Measurements from ENCODE around the gene LY6G6C.

The LY6G6C gene, protein sequence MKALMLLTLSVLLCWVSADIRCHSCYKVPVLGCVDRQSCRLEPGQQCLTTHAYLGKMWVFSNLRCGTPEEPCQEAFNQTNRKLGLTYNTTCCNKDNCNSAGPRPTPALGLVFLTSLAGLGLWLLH

DNA sequence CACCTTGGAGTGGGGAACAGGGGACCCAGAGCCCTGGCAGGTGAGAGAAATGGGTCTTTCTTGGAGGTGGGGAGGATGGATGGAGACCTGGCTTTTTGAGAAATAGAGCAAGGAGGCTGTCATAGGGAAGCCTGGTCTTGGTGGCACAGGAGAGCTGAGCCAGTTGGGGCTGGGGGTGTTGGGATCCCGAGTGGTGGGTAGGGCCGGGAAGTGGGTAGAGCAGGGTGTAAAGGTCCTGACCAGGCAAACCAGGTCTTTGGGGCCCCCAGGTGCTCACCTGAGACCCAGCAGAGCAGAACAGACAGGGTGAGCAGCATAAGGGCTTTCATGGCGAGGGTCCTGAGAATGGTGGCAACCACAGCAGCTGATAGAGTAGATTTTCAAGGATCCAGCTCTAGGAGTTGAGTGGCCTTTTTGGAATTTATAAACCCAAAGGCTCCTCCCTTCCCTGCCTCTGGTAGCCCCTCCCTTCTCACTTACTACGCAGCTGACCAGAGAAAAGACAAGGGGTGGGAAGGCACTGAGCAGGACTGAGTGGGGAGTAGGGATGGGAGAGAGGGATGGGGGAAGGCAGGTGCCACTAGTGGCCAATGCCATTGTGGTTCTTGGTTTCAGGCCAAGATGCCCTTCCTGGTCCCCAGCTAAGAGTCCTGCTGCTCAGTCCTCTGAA, at the start of gene LY6G6C:
Gene LY6G6C (minus strand): TSS at position 396 of the 670 bp plus-strand sequence. CDS start 67 bp downstream, at position 329.
- H3K4me1 ChIP-seq (ENCODE audit: insufficient read depth, low read length) = peaks cover 3% of the 10 kb centered on the region; the same call in 1 of the 2 replicates
- no peaks in the 10 kb centered on the region for H3K9me3 ChIP-seq (ENCODE audit: control insufficient read depth, insufficient read depth, low read length)
- H3K9ac ChIP-seq (ENCODE audit: low read depth, low read length) = no peak within 1 kb of the TSS
- no peaks in the 10 kb centered on the region for H3K36me3 ChIP-seq (ENCODE audit: insufficient read depth, low read length)

DNA sequence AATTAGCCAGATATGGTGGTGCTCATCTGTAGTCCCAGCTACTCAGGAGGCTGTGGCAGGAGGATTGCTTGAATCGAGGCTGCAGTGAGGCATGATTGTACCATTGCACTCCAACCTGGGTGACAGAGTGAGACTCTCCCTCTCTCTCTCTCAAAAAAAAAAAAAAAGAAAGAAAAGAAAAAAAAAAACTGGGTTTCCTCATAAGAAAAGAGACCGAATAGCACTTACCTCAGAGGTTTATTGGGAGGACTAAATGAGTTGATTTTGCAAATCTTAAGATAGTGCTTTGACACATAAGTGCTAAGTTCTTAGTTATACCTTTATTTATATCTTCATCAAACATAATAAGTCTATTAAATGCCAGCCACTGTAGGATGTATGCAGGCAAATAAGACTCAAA, 49.3 kb upstream of the LY6G6C start:
- Histone ChIP-seq H3K4me1 (ENCODE audit: insufficient read depth, low read length) (no peaks in the 10 kb centered on the region; the same call in 1 of the 2 replicates), H3K9ac (ENCODE audit: low read depth, low read length) (no peak overlapping the region), H3K36me3 (ENCODE audit: insufficient read depth, low read length) (no peaks in the 10 kb centered on the region), H3K9me3 (ENCODE audit: control insufficient read depth, insufficient read depth, low read length) (no peaks in the 10 kb centered on the region)

DNA sequence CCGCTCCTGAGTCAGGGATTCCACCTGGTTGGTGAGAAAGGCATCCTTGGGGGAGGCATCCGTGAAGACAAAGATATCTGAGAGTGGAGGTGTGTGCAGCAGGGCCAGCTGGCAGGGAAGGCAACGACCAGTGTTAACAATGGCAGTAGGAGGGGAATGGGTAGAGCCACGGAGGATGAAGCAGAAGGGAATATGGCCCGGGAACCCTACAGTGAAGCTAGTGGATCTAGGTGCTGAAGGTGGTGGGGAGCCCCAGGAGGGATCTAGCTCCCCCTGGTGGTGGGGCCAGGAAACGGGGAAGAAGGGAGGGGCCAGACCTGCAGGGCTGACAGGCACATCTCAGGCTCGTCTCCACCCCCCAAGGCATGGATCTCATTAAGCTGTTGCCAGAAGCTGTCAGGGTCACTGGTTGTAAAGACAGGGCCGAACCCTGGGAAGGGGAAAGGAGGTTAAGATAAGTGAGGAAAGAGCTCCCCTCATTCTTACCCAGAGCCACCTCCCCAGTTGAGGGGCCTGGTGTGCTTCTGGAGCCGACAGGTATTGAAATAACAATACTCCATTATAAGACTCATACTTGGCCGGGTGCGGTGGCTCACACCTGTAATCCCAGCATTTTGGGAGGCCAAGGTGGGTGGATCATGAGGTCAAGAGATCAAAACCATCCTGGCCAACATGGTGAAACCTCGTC, 48.3 kb upstream of the LY6G6C start:
- Histone ChIP-seq H3K9ac (ENCODE audit: low read depth, low read length) (no peak overlapping the region), H3K4me1 (ENCODE audit: insufficient read depth, low read length) (no peaks in the 10 kb centered on the region; the same call in 1 of the 2 replicates), H3K9me3 (ENCODE audit: control insufficient read depth, insufficient read depth, low read length) (no peaks in the 10 kb centered on the region), H3K36me3 (ENCODE audit: insufficient read depth, low read length) (no peaks in the 10 kb centered on the region)

DNA sequence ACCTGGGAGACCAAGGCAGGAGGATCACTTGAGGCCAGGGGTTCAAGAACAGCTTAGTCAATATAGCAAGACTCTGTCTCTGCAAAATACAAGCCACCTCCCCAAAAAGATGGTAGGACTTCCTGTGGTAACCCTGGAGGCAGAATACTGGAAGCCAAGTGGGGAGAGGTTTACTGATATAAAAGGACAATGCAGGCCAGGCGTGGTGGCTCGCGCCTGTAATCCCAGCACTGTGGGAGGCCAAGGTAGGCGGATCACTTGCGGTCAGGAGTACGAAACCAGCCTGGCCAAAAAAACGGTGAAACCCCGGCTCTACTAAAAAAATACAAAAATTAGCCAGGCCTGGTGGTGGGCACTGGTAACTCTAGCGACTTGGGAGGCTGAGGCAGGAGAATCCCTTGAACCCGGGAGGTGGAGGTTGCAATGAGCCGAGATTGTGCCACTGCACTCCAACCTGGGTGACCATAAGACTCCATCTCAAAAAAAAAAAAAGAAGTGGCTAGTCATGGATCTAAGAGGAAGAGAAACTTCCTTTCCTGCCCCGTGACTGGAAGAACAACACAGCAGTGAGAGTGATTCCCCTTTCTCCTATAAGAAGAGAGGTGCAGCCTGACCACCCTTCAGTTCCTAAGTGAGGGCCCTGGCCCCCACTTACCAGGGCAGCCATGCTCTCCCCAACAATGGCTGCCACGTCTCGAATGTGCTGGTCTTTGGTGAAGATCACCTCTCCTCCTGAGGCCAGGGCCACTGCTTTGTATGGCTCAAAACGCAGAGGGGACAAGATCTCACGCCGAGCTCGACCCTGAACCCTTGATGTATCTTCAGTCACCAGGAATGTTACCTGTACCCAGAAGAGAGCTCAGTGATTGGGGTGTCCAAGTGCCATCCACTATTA, 47.1 kb upstream of the LY6G6C start:
- Histone ChIP-seq H3K36me3 (ENCODE audit: insufficient read depth, low read length) (no peaks in the 10 kb centered on the region; the same call in 1 of the 2 replicates), H3K9ac (ENCODE audit: low read depth, low read length) (no peak overlapping the region), H3K4me1 (ENCODE audit: insufficient read depth, low read length) (no peaks in the 10 kb centered on the region; the same call in 1 of the 2 replicates), H3K9me3 (ENCODE audit: control insufficient read depth, insufficient read depth, low read length) (no peaks in the 10 kb centered on the region)

DNA sequence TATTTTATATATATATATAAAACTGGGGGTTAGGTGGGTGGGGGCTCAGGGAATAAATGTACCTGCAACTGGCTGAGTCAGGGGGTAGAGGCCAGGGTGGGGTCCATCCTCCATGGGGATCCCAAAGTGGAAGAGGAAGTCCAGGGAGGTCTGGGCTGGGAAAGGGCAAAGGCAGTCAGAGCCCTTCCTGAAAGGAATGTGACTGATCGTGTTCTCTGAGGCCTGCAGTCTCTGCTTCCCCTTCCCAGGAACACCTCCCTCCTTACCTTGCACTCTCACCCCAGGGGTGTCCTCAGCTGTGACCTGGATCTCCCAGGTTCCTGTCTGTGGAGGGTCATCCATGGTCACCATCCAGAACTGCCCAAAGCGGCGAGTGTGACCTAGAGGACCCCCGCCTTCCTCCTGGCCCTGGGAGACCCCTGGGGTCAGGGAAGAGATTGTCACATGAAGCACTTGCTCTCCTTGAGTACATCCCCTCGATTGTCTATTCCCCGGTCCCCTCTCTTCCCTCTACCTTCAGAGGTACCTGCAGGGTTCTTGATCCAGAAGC, 45.6 kb upstream of the LY6G6C start:
- Histone ChIP-seq H3K9me3 (ENCODE audit: control insufficient read depth, insufficient read depth, low read length) (no peaks in the 10 kb centered on the region), H3K36me3 (ENCODE audit: insufficient read depth, low read length) (no peaks in the 10 kb centered on the region; the same call in 1 of the 2 replicates), H3K9ac (ENCODE audit: low read depth, low read length) (no peak overlapping the region), H3K4me1 (ENCODE audit: insufficient read depth, low read length) (peaks cover 6% of the 10 kb centered on the region)

DNA sequence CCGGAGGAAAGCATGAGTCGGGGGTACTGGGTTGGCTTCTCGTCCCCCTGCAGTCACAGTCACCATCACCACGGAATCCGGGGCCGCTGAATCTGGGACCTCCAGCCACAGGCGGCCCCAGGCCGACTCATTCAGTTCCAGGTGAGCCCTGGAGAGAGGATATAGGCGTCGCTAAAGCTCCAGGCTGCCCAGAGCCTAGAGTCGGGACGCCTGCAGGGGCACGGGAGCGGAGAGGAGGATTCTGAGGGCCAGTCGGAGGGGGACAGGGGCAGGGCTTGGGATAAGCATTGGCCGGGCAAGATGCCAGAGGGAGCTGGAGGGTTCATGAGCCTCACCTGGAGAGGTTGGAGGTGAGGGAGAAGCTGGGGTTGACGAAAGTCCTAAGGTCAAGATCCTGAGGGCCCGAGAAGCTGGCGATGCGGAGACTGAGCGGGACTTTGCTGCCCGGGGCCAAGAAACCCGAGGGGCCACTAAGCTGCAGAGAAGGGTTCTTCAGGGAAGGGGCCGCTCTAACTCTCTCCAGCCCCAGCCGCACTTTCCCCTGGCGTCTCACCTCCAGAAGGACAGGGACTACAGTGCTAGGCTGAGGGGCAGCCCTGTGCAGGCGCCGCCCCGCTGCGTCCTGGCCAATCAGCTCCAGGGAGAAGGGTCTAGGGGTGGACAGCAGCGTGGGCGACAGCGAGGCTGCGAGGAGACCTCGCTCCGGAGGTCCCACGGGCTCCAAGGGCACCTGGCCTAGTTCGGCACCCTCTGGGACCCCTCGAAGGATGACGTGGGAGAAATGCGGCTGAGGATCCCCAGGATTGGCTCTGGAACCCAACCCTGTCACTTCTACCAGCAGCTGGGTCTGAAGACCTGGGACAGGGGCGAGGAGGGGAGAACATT, 44.6 kb upstream of the LY6G6C start:
- peak overlapping the region; percentile 49; the same call in 1 of the 2 replicates for H3K9ac ChIP-seq (ENCODE audit: low read depth, low read length)
- no peaks in the 10 kb centered on the region; the same call in 1 of the 2 replicates for H3K36me3 ChIP-seq (ENCODE audit: insufficient read depth, low read length)
- no peaks in the 10 kb centered on the region for H3K9me3 ChIP-seq (ENCODE audit: control insufficient read depth, insufficient read depth, low read length)
- H3K4me1 ChIP-seq (ENCODE audit: insufficient read depth, low read length) = peaks cover 6% of the 10 kb centered on the region

DNA sequence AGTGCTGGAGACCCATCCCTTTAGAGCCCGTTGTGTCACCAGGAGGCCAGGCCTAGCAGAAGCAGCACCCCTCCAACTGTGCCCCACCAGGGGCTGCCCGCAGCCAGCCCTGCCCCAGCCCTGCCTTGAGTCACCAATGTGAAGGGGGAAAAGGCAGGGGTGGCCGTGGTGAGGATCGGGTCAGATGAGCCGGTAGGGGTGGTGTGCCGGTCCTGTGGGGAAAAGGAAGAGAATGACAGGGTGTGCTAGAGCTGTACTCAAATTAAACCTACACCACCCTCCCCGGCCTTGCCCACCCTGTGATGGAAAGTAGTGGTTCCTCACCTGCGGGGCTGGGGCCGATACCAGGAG, 44.0 kb upstream of the LY6G6C start:
- Histone ChIP-seq H3K4me1 (ENCODE audit: insufficient read depth, low read length) (peaks cover 6% of the 10 kb centered on the region), H3K36me3 (ENCODE audit: insufficient read depth, low read length) (peaks cover under 1% of the 10 kb centered on the region; the same call in 1 of the 2 replicates), H3K9me3 (ENCODE audit: control insufficient read depth, insufficient read depth, low read length) (no peaks in the 10 kb centered on the region), H3K9ac (ENCODE audit: low read depth, low read length) (peak overlapping the region; percentile 49; the same call in 1 of the 2 replicates)

DNA sequence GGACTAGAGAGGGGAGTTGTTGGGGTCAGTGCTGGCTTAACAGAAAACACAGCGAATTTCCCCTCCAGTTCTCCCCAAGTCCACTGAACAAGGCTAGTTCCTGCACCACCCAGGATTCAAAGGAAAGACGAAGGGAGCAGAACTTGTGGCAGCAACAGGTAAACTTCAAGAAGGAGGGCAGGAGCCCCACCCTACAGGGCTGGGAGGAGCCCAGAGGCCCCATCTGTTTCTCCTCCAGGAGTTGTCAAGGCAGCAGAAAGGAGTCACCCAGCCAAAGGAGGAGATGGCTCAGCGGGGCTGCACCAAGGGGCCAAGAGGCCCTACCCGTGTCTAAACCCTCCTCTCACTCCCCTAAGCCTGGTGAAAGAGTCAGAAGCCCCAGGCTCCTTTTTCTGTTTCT, 42.7 kb upstream of the LY6G6C start:
- Histone ChIP-seq H3K36me3 (ENCODE audit: insufficient read depth, low read length) (peaks cover 5% of the 10 kb centered on the region; the same call in 1 of the 2 replicates), H3K9ac (ENCODE audit: low read depth, low read length) (no peak overlapping the region), H3K9me3 (ENCODE audit: control insufficient read depth, insufficient read depth, low read length) (no peaks in the 10 kb centered on the region), H3K4me1 (ENCODE audit: insufficient read depth, low read length) (peaks cover 6% of the 10 kb centered on the region)

DNA sequence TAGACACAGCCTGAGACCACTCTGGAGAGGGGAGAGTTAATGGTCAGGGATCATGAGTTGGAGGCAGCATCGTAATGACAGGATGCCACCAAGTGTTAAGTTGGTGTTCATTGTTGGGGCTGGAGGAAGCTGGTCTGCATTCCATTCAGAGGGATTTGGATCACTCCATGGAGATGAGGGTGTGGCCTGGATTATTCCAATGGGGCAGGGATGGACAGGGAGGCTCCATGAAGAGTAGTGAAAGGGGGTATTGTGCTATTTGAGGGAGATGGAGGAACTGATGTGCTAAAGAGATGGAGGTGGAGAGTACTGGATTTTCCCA, 42.0 kb upstream of the LY6G6C start:
- peaks cover 5% of the 10 kb centered on the region; the same call in 1 of the 2 replicates for H3K36me3 ChIP-seq (ENCODE audit: insufficient read depth, low read length)
- peaks cover 6% of the 10 kb centered on the region for H3K4me1 ChIP-seq (ENCODE audit: insufficient read depth, low read length)
- H3K9ac ChIP-seq (ENCODE audit: low read depth, low read length) = no peak overlapping the region
- no peaks in the 10 kb centered on the region for H3K9me3 ChIP-seq (ENCODE audit: control insufficient read depth, insufficient read depth, low read length)

DNA sequence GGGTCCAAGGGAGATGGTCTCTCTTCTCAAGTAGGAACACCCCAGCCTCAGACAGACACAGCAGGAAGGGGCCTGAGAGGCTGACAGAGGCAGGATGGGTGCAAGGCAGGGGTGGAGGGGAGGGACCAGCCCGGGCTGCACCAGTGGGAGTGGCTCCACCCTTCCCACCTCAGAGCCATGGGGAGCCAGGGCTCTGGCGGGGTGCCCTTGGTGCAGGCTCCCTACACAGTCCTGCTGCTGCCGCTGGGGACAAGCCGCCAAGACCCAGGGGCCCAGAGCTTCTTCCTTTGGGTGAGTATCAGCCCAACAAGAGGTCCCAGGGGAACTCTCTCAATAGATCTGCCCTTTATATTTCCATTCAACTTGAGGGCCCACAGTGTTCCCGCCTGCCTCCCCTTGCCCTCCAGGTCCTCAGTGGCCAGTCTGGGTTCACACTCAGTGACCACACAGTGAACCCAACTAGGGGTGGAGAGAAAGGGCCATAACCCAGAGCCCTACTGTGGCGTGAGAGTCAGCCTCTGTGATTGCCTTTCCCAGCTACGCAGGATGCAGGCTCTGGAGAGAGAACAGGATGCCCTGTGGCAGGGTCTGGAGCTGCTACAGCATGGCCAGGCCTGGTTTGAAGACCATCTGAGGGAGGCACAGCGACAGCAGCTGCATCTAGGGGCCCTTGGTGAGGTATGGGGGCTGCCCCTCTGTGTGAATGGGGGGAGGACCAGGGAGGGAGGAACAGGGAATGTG, 41.5 kb upstream of the LY6G6C start:
- peaks cover 5% of the 10 kb centered on the region; the same call in 1 of the 2 replicates for H3K36me3 ChIP-seq (ENCODE audit: insufficient read depth, low read length)
- peaks cover 6% of the 10 kb centered on the region for H3K4me1 ChIP-seq (ENCODE audit: insufficient read depth, low read length)
- H3K9ac ChIP-seq (ENCODE audit: low read depth, low read length) = no peak overlapping the region
- H3K9me3 ChIP-seq (ENCODE audit: control insufficient read depth, insufficient read depth, low read length) = no peaks in the 10 kb centered on the region

DNA sequence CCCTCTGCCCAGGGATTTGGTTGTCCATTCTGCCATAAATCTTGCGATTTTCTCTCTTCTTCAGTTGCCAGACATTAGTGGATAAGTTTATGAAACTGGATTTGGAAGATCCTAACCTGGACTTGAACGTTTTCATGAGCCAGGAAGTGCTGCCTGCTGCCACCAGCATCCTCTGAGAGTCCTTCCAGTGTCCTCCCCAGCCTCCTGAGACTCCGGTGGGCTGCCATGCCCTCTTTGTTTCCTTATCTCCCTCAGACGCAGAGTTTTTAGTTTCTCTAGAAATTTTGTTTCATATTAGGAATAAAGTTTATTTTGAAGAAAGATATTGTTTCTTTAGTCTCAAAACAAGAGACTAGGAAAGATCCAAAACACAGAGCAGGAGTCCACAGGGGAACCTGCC, 40.8 kb upstream of the LY6G6C start, which contains the start of gene SAPCD1:
Gene SAPCD1 (plus strand): TSS at position 301 of the 400 bp plus-strand sequence. CDS start 399 bp downstream, outside the sequence.
- no peaks in the 10 kb centered on the region for H3K9me3 ChIP-seq (ENCODE audit: control insufficient read depth, insufficient read depth, low read length)
- H3K36me3 ChIP-seq (ENCODE audit: insufficient read depth, low read length) = peaks cover 5% of the 10 kb centered on the region; the same call in 1 of the 2 replicates
- H3K9ac ChIP-seq (ENCODE audit: low read depth, low read length) = no peak within 1 kb of the TSS
- peaks cover 6% of the 10 kb centered on the region for H3K4me1 ChIP-seq (ENCODE audit: insufficient read depth, low read length)

DNA sequence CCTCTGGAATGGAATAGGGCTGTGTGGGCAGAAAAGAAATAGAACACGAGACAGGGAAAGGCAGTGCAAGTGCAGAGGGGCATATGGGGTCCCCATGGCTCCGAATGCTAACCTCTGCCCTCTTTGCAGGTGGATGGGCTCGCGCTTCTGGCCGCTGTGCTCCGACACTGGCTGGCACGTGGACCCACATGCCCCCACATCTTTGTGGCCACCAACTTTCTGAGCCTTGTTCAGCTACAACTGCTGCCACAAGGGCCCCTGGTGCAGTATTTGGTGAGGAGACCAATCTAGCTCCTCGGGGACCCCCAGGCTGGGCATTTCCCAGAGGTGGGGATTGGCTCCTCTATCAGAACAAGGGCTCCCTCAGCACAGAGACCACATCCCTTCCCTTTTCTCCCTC, 39.8 kb upstream of the LY6G6C start:
- Histone ChIP-seq H3K9ac (ENCODE audit: low read depth, low read length) (no peak overlapping the region), H3K4me1 (ENCODE audit: insufficient read depth, low read length) (peaks cover 6% of the 10 kb centered on the region), H3K36me3 (ENCODE audit: insufficient read depth, low read length) (peaks cover 5% of the 10 kb centered on the region; the same call in 1 of the 2 replicates), H3K9me3 (ENCODE audit: control insufficient read depth, insufficient read depth, low read length) (no peaks in the 10 kb centered on the region)

Data from ES-I3 (cell line).